NCI-H1436 (cell line): ENCODE data around the gene UQCRFS1.
"Not testable (repeated sequence)": the region's sequence is repeated elsewhere in the genome, so short reads cannot be mapped to it uniquely, and the experiment has no call there.

ENCODE experiments used
- DNase-seq: peaks from one replicate; lab custom pipeline; 2025; lab: John Stamatoyannopoulos, UW

UQCRFS1 gene

GRCh38 chr19:29214411-29214810 is 1.5 kb upstream of the UQCRFS1 start:
- DNase-seq, result no peak

- no peak for DNase-seq
Observed at GRCh38 chr19:29212356-29212647, 649 bp downstream of the UQCRFS1 start.

- no peak for DNase-seq
Observed at GRCh38 chr19:29211562-29212355, 1.2 kb downstream of the UQCRFS1 start.

- DNase-seq, result not testable (repeated sequence)
Observed at GRCh38 chr19:29211041-29211440, 1.9 kb downstream of the UQCRFS1 start.

- not testable (repeated sequence) for DNase-seq
Observed at GRCh38 chr19:29210502-29210901, 2.4 kb downstream of the UQCRFS1 start.

GRCh38 chr19:29207403-29208187 is 5.4 kb downstream of the UQCRFS1 start:
- not testable (repeated sequence) for DNase-seq

- DNase-seq, result no peak
Observed at GRCh38 chr19:29206453-29206852, 6.5 kb downstream of the UQCRFS1 start.

GRCh38 chr19:29202281-29202680 is 10.7 kb downstream of the UQCRFS1 start:
- DNase-seq, result no peak

- no peak for DNase-seq
Observed at GRCh38 chr19:29201855-29202254, 11.1 kb downstream of the UQCRFS1 start.

GRCh38 chr19:29194658-29195057 is 18.3 kb downstream of the UQCRFS1 start:
- DNase-seq, result no peak

- no peak for DNase-seq
Observed at GRCh38 chr19:29193155-29193554, 19.8 kb downstream of the UQCRFS1 start.

- no peak for DNase-seq
Observed at GRCh38 chr19:29191005-29191404, 21.9 kb downstream of the UQCRFS1 start.

- no peak for DNase-seq
Observed at GRCh38 chr19:29189033-29189360, 24.0 kb downstream of the UQCRFS1 start.

- no peak for DNase-seq
Observed at GRCh38 chr19:29188289-29189032, 24.5 kb downstream of the UQCRFS1 start.

GRCh38 chr19:29187676-29188075 is 25.3 kb downstream of the UQCRFS1 start:
- DNase-seq, result no peak

GRCh38 chr19:29185427-29185826 is 27.5 kb downstream of the UQCRFS1 start:
- DNase-seq, result no peak

GRCh38 chr19:29176981-29177754 is 35.8 kb downstream of the UQCRFS1 start:
- no peak for DNase-seq

GRCh38 chr19:29173896-29174295 is 39.1 kb downstream of the UQCRFS1 start:
- no peak for DNase-seq

- DNase-seq, result no peak
Observed at GRCh38 chr19:29172302-29172701, 40.6 kb downstream of the UQCRFS1 start.

GRCh38 chr19:29171525-29171924 is 41.4 kb downstream of the UQCRFS1 start:
- DNase-seq, result no peak

GRCh38 chr19:29170554-29170953 is 42.4 kb downstream of the UQCRFS1 start:
- DNase-seq, result no peak

GRCh38 chr19:29162694-29163093 is 50.3 kb downstream of the UQCRFS1 start:
- no peak for DNase-seq
